Middle frontal gyrus (tissue), 1 donor: ENCODE results near the gene LOX.

Experiments used
- DNase-seq: peaks from one replicate; pipeline ENCODE4 v3.0.0-alpha.2; 2015; ENCODE audit warnings: low spot score; ENCODE audit errors: extremely low spot score

The LOX gene, protein sequence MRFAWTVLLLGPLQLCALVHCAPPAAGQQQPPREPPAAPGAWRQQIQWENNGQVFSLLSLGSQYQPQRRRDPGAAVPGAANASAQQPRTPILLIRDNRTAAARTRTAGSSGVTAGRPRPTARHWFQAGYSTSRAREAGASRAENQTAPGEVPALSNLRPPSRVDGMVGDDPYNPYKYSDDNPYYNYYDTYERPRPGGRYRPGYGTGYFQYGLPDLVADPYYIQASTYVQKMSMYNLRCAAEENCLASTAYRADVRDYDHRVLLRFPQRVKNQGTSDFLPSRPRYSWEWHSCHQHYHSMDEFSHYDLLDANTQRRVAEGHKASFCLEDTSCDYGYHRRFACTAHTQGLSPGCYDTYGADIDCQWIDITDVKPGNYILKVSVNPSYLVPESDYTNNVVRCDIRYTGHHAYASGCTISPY

DNA sequence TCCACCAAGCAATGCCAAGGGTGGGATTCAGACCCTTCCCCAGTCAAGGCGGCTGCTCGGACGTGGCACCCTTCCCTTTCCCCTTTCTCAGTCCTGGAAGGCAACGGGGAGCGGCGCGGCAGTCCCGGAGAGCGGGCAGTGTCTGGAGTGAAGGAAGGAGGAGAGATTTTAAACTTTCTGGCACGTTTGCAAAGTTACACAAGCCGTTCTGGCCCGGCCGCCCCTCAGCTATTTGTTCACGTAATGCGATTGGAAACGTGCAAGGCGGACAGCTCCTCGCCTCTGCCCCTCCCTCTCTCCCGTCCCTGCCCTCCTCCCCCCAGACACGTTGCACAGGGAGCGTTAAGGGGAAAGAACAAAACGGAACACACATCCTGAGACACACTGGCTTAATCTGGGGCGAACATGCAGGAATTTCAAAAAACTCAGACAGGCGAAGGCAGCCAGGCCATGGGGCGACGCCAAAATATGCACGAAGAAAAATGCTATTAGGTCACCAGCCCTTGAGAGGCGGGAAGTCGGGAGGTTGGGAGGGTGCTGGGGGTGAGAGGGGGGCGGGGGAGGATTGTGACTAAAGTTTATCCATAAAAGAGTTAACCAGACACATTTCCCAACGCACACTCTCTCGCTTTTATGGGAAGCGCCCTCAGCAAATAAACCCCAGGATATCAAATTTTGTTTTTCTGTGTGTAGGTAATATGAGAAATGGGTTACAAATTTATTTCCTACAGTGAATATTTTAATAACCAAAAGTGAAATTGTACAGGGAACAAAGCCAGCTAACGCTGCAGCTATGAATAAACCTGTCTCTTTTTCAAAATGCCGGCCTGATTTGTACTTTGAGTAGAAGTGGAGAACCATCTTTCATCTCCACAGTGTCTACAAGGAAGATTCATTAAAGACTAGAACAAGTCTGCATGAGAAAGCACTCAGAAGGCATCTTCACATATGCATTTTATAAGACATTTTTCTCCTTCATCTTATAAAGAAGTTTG is at the start of gene LOX:
Gene LOX (minus strand): TSS at position 144 of the 995 bp plus-strand sequence. CDS start 274 bp downstream, outside the sequence.
- no peak for DNase-seq

DNA sequence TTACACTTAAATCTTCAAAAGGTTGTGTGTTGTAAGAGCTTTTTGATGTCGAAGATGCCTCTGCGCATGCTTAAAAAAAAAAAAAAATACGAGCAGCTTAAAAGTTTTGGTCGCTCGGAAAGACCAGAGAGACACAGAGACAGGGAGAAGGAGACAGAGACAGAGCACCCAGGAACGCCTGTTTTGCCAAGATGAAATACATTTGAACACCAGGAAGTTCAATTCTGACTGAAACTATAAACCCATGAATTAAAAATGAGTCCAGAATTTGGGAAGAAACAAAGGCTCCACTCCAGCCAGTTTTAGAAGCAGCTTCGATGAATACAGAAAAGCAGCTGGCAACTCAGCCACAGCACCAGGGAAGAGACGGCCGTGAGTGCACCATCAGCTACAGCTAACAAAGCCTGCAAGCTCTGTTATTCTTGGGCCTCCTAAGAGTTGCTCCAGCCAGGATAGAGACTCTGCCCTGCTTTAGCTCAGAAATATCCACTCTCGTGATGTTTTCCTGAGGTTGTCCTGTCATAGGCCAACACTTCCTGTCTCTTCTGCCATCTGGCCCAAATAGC is 48.8 kb upstream of the LOX start:
- peak; percentile 30 for DNase-seq

DNA sequence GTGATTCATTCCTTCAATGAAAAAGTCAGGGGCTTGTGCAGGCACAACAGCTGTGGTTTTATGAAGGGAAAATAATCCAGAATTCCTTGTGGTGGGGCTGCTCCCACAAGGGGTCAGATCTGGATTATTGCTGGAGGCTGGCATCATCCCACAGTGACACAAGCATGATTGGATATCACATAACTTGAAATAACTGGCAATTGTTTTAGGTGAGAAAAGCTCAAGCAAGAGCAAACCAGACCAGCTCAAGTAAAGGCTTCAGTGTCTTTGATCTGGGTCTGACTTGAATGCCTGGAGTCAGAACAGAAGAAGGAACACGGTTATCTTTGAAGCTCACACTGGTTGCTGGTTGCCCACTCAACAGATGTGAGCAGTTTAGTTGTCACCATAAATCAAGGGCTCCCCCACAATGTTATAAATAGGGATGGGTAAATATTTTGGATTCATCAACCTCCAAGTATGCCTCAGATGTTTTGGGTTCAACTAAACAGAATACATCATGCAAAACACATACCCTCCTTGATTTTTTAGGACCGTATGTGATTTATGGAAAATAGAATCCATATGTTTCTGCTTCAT is 48.2 kb upstream of the LOX start:
- DNase-seq = no peak

DNA sequence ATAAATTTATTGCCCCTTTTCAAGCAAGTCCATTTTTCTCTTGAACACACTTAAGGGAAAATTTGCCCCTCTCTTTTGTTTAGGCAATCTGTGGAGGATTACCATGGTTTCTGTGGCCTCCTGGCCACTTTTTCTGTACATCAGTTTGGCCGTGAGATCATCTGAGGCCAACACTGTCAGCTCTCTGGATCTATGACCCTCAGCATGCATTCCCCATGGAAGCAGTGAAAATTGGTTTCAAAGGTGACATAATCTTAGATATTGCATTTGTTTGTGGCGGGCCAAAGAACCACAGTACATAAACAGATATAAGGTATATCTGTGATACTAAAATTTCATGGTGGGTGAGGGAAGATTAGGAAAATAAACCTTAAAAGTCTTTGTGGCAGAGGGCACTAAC is 46.7 kb upstream of the LOX start:
- DNase-seq = no peak

DNA sequence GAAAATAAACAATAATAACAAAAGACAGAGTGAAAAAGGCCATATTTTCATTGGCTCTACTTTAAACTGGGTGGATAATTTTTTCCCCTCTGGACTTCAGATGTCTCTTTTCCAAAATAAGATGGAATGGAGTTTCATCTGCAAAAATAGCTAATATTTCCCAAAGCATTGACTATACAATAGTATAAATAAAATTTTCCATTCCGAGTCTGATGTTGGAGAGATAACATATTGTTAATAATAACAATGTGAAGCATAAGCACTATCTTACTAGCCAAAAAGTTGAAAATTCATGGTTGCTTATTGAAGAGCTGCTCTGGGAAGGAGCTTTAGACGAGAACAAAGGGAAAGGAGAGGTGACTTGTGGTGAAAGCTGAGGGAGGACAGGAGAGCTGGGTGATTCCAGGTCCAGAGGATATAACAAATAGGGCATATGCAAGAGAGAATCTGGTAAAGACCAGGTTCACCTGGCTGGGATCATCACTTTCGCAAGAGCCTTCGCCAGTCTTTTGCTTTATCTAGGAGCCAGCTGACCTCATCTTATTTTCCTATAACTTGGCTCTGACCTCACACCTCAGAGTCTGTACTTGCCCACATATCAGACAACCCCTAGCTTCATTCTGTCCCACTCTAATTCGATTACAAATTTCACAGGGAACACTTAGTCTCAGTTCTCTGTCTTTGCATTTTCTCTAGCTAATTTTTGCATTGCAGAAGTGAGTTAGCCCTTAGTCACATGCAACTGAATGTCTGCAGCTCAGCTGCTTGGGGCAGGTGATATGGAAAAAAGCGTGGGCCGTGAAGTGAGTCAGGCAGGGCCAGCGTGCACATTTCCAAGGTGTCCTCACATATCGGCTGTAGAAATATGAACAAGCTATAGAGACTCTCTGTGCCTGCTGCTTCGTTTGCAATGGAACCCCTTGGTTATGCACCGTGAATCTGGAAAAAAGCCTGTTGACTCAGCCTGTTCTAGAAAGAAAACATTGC is 43.7 kb upstream of the LOX start:
- DNase-seq = no peak

DNA sequence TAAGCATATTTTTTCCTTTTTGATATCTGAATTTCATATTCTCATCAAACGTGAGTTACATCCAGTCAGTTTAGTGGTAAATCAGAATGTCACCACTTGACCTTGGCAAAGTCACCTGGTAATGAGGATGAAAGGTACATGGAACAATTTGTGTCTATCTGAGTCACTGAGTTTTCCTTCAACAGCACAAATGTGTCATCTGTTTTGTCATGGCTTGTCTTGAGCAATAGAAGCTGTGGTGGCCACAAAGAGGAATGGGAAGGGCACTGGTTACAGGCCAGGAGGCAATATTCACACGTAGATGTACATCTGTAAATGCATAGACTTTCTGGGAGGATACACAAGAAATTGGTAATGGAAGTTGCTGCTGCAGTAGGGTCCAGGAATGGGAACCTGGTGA is 42.9 kb upstream of the LOX start:
- no peak for DNase-seq

DNA sequence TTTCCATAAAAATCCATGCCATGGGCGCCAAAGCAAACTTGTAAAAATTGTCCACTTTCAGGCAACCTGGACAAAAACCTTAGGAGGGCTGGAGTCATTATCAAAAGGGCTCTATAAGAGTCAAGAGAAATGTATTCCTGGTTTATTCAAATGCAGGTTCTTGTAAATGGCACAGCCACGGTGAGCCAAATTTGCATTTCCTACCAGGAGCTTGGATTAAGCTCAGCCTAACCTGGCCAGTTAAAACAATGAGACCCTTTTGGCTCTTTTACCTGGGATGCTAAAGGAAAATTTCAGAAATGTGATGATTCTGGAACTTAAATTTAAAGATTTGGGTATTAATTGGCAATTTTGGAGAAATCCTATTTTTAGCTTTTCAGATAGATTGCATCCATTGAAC is 42.4 kb upstream of the LOX start:
- DNase-seq = no peak

DNA sequence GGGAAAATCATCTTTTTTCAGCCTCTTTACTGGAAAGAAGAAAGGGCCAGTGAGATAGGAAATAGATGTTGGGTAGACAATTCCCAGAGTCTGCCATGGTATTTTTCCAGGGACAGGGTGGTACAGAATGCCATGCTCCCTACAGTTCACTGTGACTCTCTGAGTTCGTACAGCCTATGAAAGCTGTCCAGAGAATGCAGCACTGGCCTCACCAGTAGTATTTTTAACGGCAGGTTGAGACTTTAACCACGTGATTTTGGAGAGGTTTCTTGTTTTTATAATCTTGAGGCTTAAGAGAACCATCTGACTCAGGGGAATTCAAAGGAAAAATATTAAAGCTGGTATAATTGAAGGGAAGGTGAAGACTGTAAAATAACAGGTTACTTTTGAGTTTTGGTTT is 41.1 kb upstream of the LOX start:
- DNase-seq = no peak

DNA sequence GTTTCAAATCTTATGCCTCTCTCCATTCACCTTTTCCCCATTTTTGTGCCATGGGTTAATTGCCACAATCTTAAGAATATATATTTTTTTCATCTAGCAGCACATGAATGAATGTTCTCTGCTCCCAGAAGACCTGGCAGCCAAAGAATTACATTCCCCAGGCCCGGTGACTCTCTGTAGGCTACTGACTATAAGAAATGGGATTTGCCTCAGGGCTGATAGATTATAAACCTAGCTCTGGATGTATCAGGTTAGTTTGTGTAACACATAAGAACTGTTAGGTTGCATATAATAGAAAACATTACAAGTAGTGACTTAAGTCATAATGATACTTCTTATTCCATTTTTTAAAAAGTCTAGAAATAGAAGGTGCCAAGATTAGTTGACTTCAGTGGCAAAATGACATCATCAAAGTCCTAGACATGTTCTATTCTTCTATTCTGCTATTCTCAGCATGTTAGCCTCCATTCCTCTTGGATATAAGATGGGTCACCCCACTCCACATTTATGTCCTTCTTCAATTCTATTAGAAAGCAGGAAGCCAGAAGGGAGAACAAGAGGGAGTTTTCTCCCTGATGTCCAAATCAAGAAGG is 40.4 kb upstream of the LOX start:
- no peak for DNase-seq

DNA sequence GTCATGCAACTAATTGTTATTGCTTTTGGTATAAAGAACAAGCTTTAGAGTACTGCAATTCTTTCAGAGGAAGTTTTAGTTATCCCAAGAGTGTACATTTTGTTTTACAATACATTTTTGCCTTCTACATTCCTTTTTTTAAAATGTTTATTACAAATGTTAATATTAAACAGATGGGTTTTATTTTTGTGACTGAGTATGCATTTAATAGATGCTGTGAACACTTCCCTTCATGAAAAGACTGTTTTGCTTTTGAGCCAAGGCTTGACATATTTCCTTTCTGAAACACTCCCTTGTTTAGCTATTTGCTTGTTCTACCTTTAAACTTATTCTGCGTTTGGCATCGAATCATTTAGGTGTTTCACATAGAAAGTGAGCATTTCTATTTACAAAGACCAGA is 36.4 kb upstream of the LOX start:
- DNase-seq = no peak

DNA sequence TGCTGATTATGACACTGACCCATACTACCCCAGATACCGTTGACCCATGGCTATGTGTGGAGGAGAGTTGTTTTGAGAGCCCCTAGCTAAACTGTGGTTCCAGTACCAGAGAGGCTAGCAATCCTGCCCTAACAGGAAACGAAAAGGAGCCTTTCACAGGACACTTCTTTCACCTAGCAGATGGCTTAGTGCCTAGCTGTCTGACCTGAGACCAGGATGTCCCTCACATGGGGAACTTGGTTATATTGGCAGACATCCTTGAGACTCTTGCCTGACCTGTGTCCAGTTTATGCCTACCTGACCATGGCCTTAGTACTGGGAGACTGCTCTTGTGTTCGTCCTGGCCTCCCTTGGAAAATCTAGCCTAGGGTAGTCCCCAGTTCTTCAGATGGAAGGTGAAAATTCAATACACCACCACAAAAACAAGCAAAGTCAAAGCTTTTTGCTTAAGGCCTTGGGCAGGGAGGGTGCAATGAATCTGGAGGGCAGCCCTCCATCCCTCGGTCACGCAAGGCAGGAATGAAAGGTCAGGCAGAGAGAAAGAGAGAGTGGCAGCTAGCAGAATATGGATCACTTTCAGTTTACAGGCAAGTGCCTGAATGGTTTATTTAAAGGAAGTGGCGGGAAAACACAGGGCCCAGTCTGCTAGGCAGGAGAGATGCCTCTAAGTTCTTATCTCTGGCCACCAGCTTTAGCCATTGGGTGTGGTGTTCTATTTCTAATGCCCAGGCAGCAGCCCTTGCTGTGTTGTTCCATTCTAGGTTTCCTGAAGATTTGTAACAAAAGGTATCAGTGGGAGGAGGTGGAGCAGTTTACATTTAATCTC is 34.9 kb upstream of the LOX start:
- DNase-seq = no peak

DNA sequence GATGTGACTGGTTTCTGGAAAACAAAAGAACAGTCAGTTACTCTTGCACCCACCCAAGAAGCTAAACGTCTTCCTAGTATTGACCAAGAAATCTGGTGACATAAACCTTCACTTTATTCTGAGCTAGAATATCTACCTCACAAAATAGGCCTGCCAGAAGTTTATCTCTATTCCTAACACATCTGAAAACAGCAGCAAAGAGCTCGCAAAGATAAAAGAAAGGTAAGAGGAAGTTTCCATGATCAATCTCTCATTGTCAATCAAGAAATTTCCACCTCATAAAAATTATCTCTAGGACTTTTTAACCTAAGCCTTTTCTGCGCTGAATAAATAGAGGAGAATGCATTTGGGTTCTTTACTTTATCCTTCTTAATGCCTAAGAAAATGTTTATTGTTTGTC is 34.0 kb upstream of the LOX start:
- DNase-seq = no peak

DNA sequence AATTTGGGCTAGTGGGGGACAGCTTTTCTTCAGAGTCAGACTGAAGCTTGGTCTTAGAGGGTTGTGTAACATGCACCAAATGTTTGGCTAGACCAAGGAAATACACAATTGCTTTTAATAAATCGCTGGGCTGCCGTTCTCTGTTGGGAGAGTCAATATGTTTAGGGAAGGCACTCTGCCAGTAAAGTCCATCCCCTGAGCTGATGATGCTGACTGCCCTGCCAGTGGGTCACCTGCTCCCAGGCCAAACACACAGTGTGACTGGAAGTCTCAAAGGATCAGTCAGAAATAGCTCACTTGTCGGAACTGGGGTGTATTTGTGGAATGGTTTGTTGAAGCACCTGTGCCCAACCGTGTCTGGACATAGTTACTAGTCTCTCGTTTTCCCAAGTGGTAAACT is 33.4 kb upstream of the LOX start:
- DNase-seq = no peak

DNA sequence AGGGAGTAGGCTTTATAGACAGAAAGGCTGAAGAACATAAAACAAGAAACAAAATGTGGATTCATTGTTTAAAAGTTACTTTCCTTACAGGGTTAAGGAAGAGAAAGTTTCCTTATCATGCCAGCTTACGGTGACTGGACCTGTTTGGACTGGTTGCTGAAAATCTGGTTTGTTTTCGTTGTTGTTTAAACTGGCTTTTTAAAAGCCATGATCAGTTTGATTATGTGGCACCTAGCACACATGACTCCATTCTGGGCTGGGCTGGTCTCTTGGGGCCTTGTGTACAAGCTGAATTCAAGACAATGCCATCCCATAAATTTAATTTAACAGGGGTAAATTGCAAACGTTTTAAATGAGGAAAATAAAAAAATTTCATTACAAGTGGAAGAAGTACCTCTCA is 32.9 kb upstream of the LOX start:
- no peak for DNase-seq

DNA sequence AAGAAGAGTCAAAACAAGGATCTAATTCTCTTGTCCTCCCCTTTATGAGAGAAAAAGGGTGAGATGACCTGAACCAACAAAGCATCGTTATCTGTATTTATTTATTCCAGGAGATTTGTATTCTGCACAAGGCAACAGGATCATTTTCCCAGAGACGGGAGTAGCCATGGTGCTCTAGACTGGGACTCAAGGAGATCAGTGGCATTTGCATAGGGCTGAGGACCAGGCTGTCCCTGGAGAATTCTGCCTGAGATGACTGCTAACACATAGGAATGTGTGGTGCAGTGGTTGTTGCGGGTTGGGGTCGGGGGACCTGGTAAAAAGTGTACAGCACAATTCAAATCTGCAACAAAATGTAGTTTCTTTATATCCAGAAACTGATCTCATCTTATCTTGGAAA is 29.0 kb upstream of the LOX start:
- no peak for DNase-seq

DNA sequence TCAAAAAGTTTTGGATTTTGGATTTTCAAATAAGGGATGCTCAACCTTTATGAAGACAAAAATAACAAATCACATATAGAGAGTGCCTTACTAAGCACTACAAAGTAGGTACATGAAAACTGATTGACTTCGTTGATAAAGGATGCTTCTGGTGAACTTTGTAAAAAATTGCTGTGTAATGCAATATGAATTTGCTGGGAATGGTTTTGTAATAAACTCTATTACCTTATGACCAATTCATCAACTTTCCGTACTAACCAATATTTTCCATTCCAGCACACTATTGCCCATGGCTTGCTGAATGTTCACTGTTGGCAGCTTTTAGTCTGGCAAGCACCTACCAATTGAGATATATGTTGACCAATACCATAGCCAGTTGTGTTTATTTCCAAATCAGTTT is 27.9 kb upstream of the LOX start:
- DNase-seq = no peak

DNA sequence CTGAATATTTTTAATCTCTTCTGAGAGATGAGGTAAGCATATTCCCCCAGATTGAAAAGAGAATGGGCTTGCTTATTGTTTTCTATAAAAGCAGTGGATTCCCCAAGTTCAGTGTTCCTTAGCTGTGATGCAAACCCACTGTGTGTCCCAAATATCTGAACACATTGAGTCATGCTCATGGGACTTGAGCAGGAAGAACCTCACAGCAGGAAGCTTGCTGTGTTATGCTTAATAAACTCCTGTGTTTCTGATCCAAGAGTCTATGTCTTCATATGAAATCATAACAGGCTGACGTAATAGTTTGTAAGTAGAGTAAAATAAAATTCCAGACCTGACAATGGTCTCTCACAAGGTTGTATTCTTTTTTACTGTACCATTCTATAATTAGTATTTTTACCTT is 24.8 kb upstream of the LOX start:
- no peak for DNase-seq

DNA sequence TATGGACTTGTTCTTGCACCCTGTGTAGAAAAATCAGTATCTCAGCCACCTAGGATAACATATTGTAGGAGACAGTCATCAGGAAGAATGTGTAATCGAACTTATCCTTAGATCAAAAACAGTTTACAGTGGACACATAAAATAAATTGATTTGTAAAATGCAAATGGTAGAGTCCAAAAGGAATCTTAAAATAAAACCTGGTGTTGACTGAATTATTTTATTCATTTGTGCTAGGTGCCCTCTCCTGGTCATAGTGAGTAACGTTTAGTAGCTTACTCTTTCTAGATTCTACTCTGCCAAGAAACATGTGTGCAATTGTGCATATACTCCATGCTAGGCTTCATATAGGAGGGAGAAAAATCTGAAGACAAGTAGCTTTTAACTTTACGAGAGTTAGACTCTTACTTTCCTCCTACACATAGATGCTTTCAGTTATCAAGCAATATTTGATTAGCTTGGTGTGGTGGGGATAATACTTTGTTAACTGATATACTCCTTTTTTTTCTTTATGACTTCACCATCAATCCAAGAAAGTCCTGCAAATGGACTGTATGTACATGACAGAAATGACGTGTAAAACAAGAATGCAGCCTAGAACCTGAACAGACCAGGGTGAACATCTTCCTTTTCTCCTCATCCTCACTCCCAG is 23.7 kb upstream of the LOX start:
- no peak for DNase-seq
